GM20000 (cell line): ENCODE data around the gene RASAL2.

Experiments
- DNase-seq: peaks from one replicate; pipeline ENCODE4 v3.0.0; 2012; ENCODE audit warnings: low spot score
- CTCF ChIP-seq: IDR thresholded peaks from 2 replicates; pipeline ENCODE4 v1.5.1; 2012; ENCODE audit warnings: mild to moderate bottlenecking, control low read depth; ENCODE audit errors: extremely low read depth, missing control alignments

RASAL2 gene

GRCh38 chr1:178364782-178365181 is 270.9 kb downstream of the RASAL2 start:
- no peak for DNase-seq
- no peak for TF ChIP-seq CTCF

- DNase-seq: no peak
- no peak for TF ChIP-seq CTCF
Observed at GRCh38 chr1:178367151-178367550, 273.2 kb downstream of the RASAL2 start.

- DNase-seq: no peak
- TF ChIP-seq CTCF: no peak
Observed at GRCh38 chr1:178368208-178368607, 274.3 kb downstream of the RASAL2 start.

- no peak for DNase-seq
- TF ChIP-seq CTCF: no peak
Observed at GRCh38 chr1:178371235-178371634, 277.3 kb downstream of the RASAL2 start.

GRCh38 chr1:178371933-178372388 is 278.1 kb downstream of the RASAL2 start:
- DNase-seq: no peak
- TF ChIP-seq CTCF: no peak

- no peak for DNase-seq
Observed at GRCh38 chr1:178374016-178374415, 280.1 kb downstream of the RASAL2 start.

GRCh38 chr1:178376008-178376407 is 282.1 kb downstream of the RASAL2 start:
- TF ChIP-seq CTCF: no peak
- DNase-seq: no peak

More at GRCh38 chr1:178374016-178374415, 280.1 kb downstream of the RASAL2 start:
- no peak for TF ChIP-seq CTCF
